K562 (cell line): ENCODE results near the gene INTS1. TPM values are rescaled to one million over a fixed set of nuclear protein-coding genes. Genes with fewer than 3 reads are reported as not detected.
A peak's percentile ranks its signal among the peaks of the same experiment; 100 is the strongest.

Source experiments
- CEBPG ChIP-seq, 3 experiments: fragments of 200-800 bp in 1 of 3; sonication (Bioruptor generic) in 1 of 3; sonication (generic) in 1 of 3; formaldehyde crosslinking in 1 of 3; IDR thresholded peaks in 2 of 3; conservative IDR thresholded peaks in 1 of 3; 2 replicates each; pipeline versions ENCODE4 v1.6.1 to v1.8.0; 2016 to 2022; ENCODE audit warnings: missing compliant biosample characterization in 2 of 3, missing genetic modification characterization in 2 of 3, mild to moderate bottlenecking in 1 of 3, missing genetic modification reagents in 1 of 3
- DNMT1 ChIP-seq: fragments of 450-650 bp; IDR thresholded peaks from 2 replicates; pipeline ENCODE4 v1.6.1; 2016; ENCODE audit warnings: antibody characterized with exemption, mild to moderate bottlenecking
- ETV1 ChIP-seq: fragments of 450-650 bp; conservative IDR thresholded peaks from 2 replicates; pipeline ENCODE4 v1.6.1; 2016; ENCODE audit warnings: missing genetic modification characterization, control low read depth, low read depth, missing compliant biosample characterization
- EZH2 ChIP-seq: IDR thresholded peaks from 2 replicates; pipeline ENCODE4 v1.6.1; 2012; ENCODE audit warnings: low read depth, mild to moderate bottlenecking, inconsistent platforms, low read length, borderline replicate concordance
- HNRNPH1 ChIP-seq: fragments of 200-400 bp; formaldehyde crosslinking; optimal IDR thresholded peaks from 2 replicates; pipeline ENCODE3; 2017; ENCODE audit warnings: low read depth, mild to moderate bottlenecking, low read length, moderate library complexity
- MECOM ChIP-seq: fragments of 250-450 bp; sonication (Bioruptor Pico); IDR thresholded peaks from 2 replicates; pipeline ENCODE4 v1.8.0; 2022; ENCODE audit warnings: inconsistent platforms
- MEF2D ChIP-seq: conservative IDR thresholded peaks from 2 replicates; pipeline ENCODE4 v1.6.1; 2016; ENCODE audit warnings: low read depth, missing genetic modification characterization, missing compliant biosample characterization
- NCOR1 ChIP-seq: fragments of 450-650 bp; IDR thresholded peaks from 2 replicates; pipeline ENCODE4 v1.6.1; 2016; ENCODE audit warnings: mild to moderate bottlenecking, moderate library complexity
- POLR2AphosphoS5 ChIP-seq: IDR thresholded peaks from 2 replicates; pipeline ENCODE4 v1.6.1; 2011; ENCODE audit warnings: mild to moderate bottlenecking, low read depth, low read length, moderate library complexity; ENCODE audit not compliant: control insufficient read depth, insufficient read depth
- STAT6 ChIP-seq: sonication (generic); formaldehyde crosslinking; IDR thresholded peaks from 2 replicates; pipeline ENCODE4 v1.8.1; 2023; ENCODE audit warnings: mild to moderate bottlenecking, missing genetic modification reagents
- TEAD2 ChIP-seq: fragments of 450-650 bp; IDR thresholded peaks from 2 replicates; pipeline ENCODE4 v1.6.1; 2016; ENCODE audit warnings: missing genetic modification characterization, control low read depth, missing compliant biosample characterization
- ZNF444 ChIP-seq: fragments of 250-450 bp; sonication (Bioruptor Pico); IDR thresholded peaks from 2 replicates; pipeline ENCODE4 v1.4.0; 2020; ENCODE audit warnings: mild to moderate bottlenecking, moderate library complexity
- ZNF445 ChIP-seq: fragments of 250-450 bp; sonication (Bioruptor Pico); IDR thresholded peaks from 2 replicates; pipeline ENCODE4 v1.4.0; 2020; ENCODE audit warnings: low read depth, mild to moderate bottlenecking, moderate library complexity
- ZNF717 ChIP-seq: fragments of 250-450 bp; sonication (Bioruptor Pico); IDR thresholded peaks from 2 replicates; pipeline ENCODE4 v1.5.0; 2021
- polyA plus RNA-seq, 8 experiments: library from polyadenylated mRNA; depleted of rRNA in 4 of 8; stranded (reverse) in 5 of 8; unstranded in 3 of 8; fragments of >200 nt; fragmentation: Nextera tagmentation in 2 of 8; fragmentation: Illumina TruSeq in 1 of 8; extraction: Ambion mirVana in 2 of 8; extraction: Trizol in 1 of 8; gene quantifications; 2 replicates each; pipeline versions ENCODE4 v1.2.1 to v1.2.3, GENCODE V29; 2011 to 2014; ENCODE audit warnings: inconsistent platforms in 1 of 8, missing spikeins in 1 of 8
- total RNA-seq, 7 experiments: library from RNA; depleted of rRNA in 6 of 7; stranded (reverse); fragments of >200 nt in 6 of 7; fragmentation: Illumina TruSeq in 2 of 7; extraction: Trizol in 2 of 7; gene quantifications; 2 replicates each; pipeline versions ENCODE4 v1.2.1 to v1.2.3, GENCODE V29; 2011 to 2021; ENCODE audit warnings: low replicate concordance in 1 of 7
- TF ChIP-seq, protein P1 (sequence below): fragments of 250-450 bp; sonication (Bioruptor Pico); IDR thresholded peaks from 2 replicates; pipeline ENCODE4 v1.5.1; 2021; ENCODE audit warnings: mild to moderate bottlenecking
- TF ChIP-seq, protein P2 (sequence below), 2 experiments: IDR thresholded peaks; 2 replicates each; pipeline ENCODE4 v1.6.1; 2012; ENCODE audit warnings: improper control_type of control experiment in 2 of 2, low read depth in 2 of 2, low read length in 2 of 2, borderline replicate concordance in 1 of 2
- TF ChIP-seq, protein P3 (sequence below): sonication (generic); IDR thresholded peaks from 2 replicates; pipeline ENCODE4 v1.6.1; 2016

Gene INTS1
- total and polyA plus RNA-seq, 9 of the 15 experiments (the other 6 are each of a cell fraction or from before 2014, with no cell fraction given) = 0.34 to 119 (median 18.5) TPM

DNA sequence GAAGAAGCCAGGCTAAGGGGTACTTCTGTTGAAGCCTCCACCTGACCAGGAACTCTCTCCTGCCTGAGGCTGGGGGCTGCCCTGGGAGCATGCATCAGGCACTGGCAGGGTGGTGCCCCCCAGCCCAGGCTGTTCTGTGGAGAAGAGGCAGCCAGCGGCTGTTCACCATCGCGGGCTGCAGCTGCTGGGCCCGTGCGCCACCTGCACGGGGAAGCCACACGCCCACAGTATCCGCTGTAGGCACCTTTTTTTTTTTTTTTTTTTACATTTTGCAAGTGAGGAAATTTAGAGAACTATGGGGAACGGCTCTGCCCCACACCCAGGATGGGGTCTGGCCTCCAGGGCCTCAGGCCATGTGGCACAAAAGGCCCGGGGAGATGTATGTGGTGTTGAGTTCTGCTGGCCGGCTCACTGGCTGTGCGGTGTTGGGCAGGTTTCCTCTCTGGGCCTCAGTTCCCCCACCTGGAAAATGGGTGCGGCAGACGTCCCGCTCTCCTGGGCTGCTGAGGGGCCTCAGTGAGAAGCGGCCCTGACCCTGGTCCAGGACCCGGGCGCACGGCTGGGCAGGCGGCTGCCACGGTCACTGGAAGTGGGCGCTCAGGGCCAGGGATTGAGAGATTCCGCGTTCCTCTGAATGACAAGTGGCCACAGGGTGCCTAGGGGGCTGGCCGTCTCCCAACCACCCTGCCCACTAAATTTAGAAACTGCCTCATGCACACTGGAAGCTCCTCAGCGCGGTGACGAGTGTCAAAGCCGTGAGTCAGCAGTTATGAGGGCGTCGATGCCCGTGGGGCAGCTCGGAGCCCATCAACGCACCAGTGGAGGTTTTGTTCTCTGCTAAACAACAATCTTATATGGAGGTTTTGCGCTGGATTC, 8.8 kb upstream of the INTS1 start (continued):
- TF ChIP-seq, protein P1, sequence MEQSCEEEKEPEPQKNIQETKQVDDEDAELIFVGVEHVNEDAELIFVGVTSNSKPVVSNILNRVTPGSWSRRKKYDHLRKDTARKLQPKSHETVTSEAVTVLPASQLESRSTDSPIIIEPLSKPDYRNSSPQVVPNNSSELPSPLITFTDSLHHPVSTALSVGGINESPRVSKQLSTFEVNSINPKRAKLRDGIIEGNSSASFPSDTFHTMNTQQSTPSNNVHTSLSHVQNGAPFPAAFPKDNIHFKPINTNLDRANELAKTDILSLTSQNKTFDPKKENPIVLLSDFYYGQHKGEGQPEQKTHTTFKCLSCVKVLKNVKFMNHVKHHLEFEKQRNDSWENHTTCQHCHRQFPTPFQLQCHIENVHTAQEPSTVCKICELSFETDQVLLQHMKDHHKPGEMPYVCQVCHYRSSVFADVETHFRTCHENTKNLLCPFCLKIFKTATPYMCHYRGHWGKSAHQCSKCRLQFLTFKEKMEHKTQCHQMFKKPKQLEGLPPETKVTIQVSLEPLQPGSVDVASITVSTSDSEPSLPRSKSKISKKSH = no peak
- TF ChIP-seq NCOR1 (no peak), POLR2AphosphoS5 (no peak), MECOM (CRISPR knock-in tag) (no peak), ZNF717 (CRISPR knock-in tag) (no peak), TEAD2 (tag) (no peak), MEF2D (tag) (0 out of 2 replicates have a peak, but pooled peaks have one; percentile 31), HNRNPH1 (no peak), DNMT1 (no peak), ZNF445 (no peak), STAT6 (CRISPR knock-in tag) (no peak), ETV1 (no peak), ZNF444 (CRISPR knock-in tag) (no peak), EZH2 (no peak), CEBPG (CRISPR knock-in tag; IDR thresholded peaks at IDR 0.05) (no peak), CEBPG (tag; conservative IDR thresholded peaks at IDR 0.05 in 1 of 2, IDR thresholded peaks at IDR 0.05 in 1 of 2) (no peak)
- TF ChIP-seq, protein P2, sequence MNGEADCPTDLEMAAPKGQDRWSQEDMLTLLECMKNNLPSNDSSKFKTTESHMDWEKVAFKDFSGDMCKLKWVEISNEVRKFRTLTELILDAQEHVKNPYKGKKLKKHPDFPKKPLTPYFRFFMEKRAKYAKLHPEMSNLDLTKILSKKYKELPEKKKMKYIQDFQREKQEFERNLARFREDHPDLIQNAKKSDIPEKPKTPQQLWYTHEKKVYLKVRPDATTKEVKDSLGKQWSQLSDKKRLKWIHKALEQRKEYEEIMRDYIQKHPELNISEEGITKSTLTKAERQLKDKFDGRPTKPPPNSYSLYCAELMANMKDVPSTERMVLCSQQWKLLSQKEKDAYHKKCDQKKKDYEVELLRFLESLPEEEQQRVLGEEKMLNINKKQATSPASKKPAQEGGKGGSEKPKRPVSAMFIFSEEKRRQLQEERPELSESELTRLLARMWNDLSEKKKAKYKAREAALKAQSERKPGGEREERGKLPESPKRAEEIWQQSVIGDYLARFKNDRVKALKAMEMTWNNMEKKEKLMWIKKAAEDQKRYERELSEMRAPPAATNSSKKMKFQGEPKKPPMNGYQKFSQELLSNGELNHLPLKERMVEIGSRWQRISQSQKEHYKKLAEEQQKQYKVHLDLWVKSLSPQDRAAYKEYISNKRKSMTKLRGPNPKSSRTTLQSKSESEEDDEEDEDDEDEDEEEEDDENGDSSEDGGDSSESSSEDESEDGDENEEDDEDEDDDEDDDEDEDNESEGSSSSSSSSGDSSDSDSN (IDR thresholded peaks at IDR 0.05; ENCODE audit: borderline replicate concordance in 1 of 2, low read depth in 2 of 2, low read length in 2 of 2) = no peak
- TF ChIP-seq, protein P3, sequence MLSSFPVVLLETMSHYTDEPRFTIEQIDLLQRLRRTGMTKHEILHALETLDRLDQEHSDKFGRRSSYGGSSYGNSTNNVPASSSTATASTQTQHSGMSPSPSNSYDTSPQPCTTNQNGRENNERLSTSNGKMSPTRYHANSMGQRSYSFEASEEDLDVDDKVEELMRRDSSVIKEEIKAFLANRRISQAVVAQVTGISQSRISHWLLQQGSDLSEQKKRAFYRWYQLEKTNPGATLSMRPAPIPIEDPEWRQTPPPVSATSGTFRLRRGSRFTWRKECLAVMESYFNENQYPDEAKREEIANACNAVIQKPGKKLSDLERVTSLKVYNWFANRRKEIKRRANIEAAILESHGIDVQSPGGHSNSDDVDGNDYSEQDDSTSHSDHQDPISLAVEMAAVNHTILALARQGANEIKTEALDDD = no peak
